ENCODE data around the gene CPLX1.

- TF ChIP-seq CTCF (optimal IDR thresholded peaks at IDR 0.05 in 1 of 3, IDR thresholded peaks at IDR 0.05 in 1 of 3, conservative IDR thresholded peaks at IDR 0.05 in 1 of 3; ENCODE audit: extremely low read depth in 1 of 3, insufficient read depth in 2 of 3, low read length in 3 of 3): no peak
- TF ChIP-seq EZH2 (IDR thresholded peaks at IDR 0.05; ENCODE audit: low read length): no peak
Observed at GRCh38 chr4:868421-868820, 42.5 kb upstream of the CPLX1 start.

Measured in keratinocyte (primary cell).